Activated T-cell treated with anti-CD3 and anti-CD28 coated beads, Interleukin-2, amount 50 U/mL, for 24 hours (primary cell): ENCODE results near the gene SLC24A4.

Experiments
- DNase-seq: peaks from one replicate; pipeline ENCODE4 v3.0.0-alpha.2; 2020
- H3K27ac Mint-ChIP-seq: 2 replicates; pipeline ENCODE4 v1.8.0; 2020; ENCODE audit warnings: mild to moderate bottlenecking, mixed read lengths
- H3K27me3 Mint-ChIP-seq: 2 replicates; pipeline ENCODE4 v1.8.0; 2020; ENCODE audit warnings: mixed read lengths
- H3K36me3 Mint-ChIP-seq: 2 replicates; pipeline ENCODE4 v1.8.0; 2020; ENCODE audit warnings: low read depth, mixed read lengths
- H3K4me1 Mint-ChIP-seq: 2 replicates; pipeline ENCODE4 v1.8.0; 2020; ENCODE audit warnings: low read depth, mixed read lengths
- H3K4me3 Mint-ChIP-seq: 2 replicates; pipeline ENCODE4 v1.8.0; 2020; ENCODE audit warnings: mild to moderate bottlenecking, moderate library complexity, mixed read lengths
- H3K9me3 Mint-ChIP-seq: 2 replicates; pipeline ENCODE4 v1.8.0; 2020; ENCODE audit warnings: mixed read lengths

Gene SLC24A4

GRCh38 chr14:92482621-92483319 lies 159.8 kb downstream of the SLC24A4 start:
- no peaks in the 10 kb centered on the region for H3K9me3 Mint-ChIP-seq
- no peak for DNase-seq
- no peak overlapping the region for H3K4me3 Mint-ChIP-seq
- no peaks in the 10 kb centered on the region for H3K27me3 Mint-ChIP-seq
- H3K4me1 Mint-ChIP-seq: no peaks in the 10 kb centered on the region
- no peaks in the 10 kb centered on the region for H3K36me3 Mint-ChIP-seq
- no peak overlapping the region for H3K27ac Mint-ChIP-seq

- Mint-ChIP-seq H3K27me3 (no peaks in the 10 kb centered on the region), H3K27ac (no peak overlapping the region), H3K9me3 (no peaks in the 10 kb centered on the region), H3K4me3 (no peak overlapping the region), H3K4me1 (no peaks in the 10 kb centered on the region), H3K36me3 (no peaks in the 10 kb centered on the region)
- DNase-seq: no peak
These were observed 161.3 kb downstream of the SLC24A4 start for GRCh38 chr14:92484132-92484823.

GRCh38 chr14:92486881-92487280 lies 163.9 kb downstream of the SLC24A4 start:
- Mint-ChIP-seq H3K4me1 (no peaks in the 10 kb centered on the region), H3K4me3 (no peak overlapping the region), H3K36me3 (no peaks in the 10 kb centered on the region), H3K9me3 (no peaks in the 10 kb centered on the region), H3K27me3 (no peaks in the 10 kb centered on the region), H3K27ac (no peak overlapping the region)
- no peak for DNase-seq

DNA sequence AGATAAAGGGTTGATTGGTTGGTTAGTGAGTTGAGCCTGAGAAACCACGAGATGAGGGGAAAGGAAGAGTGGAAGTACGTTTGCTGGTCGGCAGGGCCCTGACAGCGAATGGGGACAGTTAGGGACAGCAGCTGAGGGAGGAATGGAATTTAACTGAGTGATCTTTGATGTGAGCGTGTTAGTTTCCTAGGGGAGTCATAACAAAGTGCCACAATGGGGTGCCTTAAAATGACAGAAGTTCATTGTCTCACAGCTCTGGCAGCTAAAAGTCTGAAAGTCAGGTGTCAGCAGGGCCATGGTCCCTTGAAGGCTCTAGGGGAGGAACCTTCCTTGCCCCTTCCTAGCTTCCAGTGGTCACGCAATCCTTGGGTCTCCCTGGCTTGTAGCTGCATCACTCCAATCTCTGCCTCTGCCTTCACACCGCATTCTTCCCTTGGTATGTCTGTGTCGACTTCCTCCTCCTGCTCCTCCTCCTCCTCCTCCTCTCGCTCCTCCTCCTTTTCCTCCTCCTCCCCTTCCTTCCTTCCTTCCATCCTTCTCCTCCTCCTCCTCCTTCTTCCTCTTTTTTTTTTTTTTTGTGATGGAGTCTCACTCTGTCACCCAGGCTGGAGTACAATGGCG lies 164.7 kb downstream of the SLC24A4 start:
- Mint-ChIP-seq H3K36me3 (no peaks in the 10 kb centered on the region), H3K9me3 (no peaks in the 10 kb centered on the region), H3K27me3 (no peaks in the 10 kb centered on the region), H3K4me3 (no peak overlapping the region), H3K4me1 (no peaks in the 10 kb centered on the region), H3K27ac (no peak overlapping the region)
- no peak for DNase-seq

DNA sequence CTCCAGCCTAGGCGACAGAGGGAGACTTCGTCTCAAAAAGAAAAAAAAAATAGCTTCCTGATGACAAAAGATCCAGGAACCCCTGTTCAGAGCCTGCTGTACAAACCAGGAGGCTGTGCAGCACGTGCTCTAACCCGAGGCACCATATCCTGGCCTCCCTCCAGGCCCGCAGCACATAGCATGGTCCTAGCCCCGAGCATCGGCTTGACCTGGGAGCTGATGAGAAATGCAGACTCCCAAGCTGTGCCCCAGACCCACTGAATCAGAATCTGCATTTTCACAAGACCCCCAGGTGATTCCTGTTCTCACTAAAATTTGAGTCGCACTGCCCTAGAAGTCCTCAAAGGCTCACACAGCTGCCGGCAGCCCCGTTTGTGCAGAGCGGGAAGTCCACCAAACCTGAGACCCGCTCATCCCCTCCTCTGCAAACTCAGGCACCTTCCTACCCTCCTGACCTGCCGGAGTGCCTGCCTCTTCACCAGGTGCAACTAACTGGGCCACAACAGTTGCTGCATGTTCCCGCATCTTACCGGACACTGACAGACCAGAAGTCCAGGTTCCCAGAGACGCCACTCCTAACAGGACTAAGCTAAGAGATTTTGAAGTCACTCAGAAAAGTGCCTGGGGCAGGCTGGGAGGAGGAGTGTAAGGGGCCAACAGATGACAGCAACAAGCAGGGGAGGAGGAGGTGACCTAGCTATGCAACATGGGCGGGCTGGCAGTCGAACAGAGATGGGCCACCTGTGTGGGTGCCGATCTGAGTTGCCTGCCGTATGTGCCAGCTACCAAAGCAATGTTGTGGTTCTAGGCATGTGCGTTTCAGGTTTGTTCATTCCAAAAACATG lies 166.7 kb downstream of the SLC24A4 start:
- no peak overlapping the region for H3K27ac Mint-ChIP-seq
- no peaks in the 10 kb centered on the region for H3K36me3 Mint-ChIP-seq
- no peaks in the 10 kb centered on the region for H3K9me3 Mint-ChIP-seq
- DNase-seq: no peak
- H3K4me1 Mint-ChIP-seq: peaks cover 3% of the 10 kb centered on the region
- H3K27me3 Mint-ChIP-seq: no peaks in the 10 kb centered on the region
- no peak overlapping the region for H3K4me3 Mint-ChIP-seq

DNA sequence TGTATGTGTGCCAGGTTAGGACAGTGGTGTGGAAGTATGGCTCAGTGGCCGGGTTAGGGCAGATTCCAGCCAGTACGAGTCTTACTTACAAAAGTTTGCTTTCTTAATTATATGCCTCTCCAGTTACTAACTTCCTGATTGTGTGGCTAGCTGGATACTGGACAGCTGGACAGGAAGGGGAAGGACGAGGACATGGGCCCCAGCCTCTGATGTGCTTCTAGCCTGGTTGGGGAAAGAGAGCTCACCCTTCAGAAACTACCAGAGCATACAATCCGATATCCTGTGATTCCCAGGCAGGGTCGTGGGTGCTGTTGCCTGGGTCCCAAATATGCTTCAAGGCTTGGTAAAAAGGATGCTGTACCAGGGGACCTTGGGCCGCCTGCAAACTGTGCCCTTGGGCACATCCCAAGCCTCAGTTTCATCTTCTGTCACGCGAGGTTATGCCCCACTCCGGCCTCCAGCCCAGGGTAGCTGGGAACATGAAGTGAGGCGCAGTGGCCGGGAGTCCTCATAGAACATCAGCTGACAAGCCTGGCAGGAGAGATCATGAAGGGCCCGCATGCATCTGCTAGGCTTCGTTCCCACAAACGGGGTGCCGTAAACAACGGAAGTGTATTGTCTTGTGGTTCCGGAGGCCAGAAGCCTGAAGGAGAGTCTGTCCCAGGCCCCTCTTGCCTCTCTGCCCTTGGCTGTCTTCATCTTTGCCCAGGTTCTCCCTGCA lies 167.4 kb downstream of the SLC24A4 start:
- peaks cover 4% of the 10 kb centered on the region for H3K4me1 Mint-ChIP-seq
- H3K27me3 Mint-ChIP-seq: no peaks in the 10 kb centered on the region
- H3K36me3 Mint-ChIP-seq: no peaks in the 10 kb centered on the region
- no peak for DNase-seq
- H3K9me3 Mint-ChIP-seq: no peaks in the 10 kb centered on the region
- H3K27ac Mint-ChIP-seq: no peak overlapping the region
- no peak overlapping the region for H3K4me3 Mint-ChIP-seq

DNA sequence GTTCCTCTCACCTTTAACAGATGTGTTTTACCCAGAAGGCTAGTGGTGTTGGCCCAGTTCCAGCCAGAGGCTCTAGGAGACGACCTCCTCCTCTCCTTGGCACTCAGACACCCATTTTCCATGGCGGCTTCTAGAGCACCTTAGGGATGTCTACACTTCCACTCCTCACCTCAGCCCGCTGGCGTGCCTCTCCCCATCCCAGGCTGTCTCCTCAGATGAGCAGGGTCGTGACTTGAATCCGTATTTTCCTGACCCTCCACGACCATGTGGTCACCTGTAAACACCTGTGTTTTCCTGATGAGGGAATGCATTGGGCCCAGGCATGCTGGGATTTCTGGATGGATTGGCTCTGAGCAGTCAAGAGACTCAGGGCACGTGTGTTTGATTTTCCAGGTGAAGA lies 168.8 kb downstream of the SLC24A4 start:
- no peak for DNase-seq
- no peaks in the 10 kb centered on the region for H3K9me3 Mint-ChIP-seq

GRCh38 chr14:92492258-92492657 lies 169.3 kb downstream of the SLC24A4 start:
- no peaks in the 10 kb centered on the region for H3K36me3 Mint-ChIP-seq

More for the DNA sequence above, 168.8 kb downstream of the SLC24A4 start:
- H3K27me3 Mint-ChIP-seq: no peaks in the 10 kb centered on the region
- H3K4me1 Mint-ChIP-seq: peaks cover 4% of the 10 kb centered on the region
- no peak overlapping the region for H3K4me3 Mint-ChIP-seq
- H3K27ac Mint-ChIP-seq: no peak overlapping the region
- no peaks in the 10 kb centered on the region for H3K36me3 Mint-ChIP-seq

DNA sequence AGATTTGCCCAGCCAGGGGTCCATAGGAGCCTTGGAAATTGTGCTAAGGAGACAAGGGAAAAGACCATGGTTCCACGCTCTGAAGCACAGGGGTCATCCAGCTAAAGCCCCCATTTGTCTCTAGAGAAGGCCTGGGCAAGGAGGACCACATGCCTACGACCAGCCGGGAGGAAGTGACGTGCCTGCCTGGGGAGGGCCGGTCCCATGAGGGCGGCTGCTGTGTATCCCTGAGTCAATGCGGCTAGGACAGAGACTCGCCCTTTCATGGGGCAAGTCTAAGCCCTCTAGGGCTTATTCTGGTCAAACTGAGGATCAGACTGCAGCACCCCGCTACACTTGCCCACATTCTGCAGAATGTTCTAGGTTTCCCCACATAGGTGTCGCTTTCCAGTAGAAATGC lies 170.1 kb downstream of the SLC24A4 start:
- Mint-ChIP-seq H3K4me3 (no peak overlapping the region), H3K4me1 (peaks cover 4% of the 10 kb centered on the region), H3K27ac (no peak overlapping the region), H3K36me3 (no peaks in the 10 kb centered on the region), H3K9me3 (no peaks in the 10 kb centered on the region), H3K27me3 (no peaks in the 10 kb centered on the region)
- DNase-seq: no peak

More at GRCh38 chr14:92492258-92492657, 169.3 kb downstream of the SLC24A4 start:
- Mint-ChIP-seq H3K27ac (no peak overlapping the region), H3K27me3 (no peaks in the 10 kb centered on the region), H3K4me1 (peaks cover 4% of the 10 kb centered on the region), H3K4me3 (no peak overlapping the region), H3K9me3 (no peaks in the 10 kb centered on the region)
- no peak for DNase-seq

DNA sequence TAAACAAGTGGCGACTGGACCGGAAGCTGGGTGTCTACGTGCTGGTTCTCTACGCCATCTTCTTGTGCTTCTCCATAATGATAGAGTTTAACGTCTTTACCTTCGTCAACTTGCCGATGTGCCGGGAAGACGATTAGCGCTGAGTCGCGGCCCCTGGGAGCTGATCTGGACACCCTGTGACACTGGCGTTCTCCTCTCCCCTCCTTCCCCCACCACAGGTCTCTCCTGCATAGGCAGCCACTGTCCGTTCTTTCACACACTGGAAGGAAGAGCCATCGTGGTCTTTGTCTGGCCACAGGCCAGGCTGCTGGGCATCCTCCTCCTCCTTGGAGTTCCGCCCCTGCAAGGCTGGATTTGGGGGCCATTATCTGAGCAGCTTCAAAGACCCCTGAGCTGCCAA lies 170.5 kb downstream of the SLC24A4 start:
- no peak overlapping the region for H3K4me3 Mint-ChIP-seq
- peaks cover 4% of the 10 kb centered on the region for H3K4me1 Mint-ChIP-seq
- DNase-seq: no peak
- no peaks in the 10 kb centered on the region for H3K36me3 Mint-ChIP-seq
- no peaks in the 10 kb centered on the region for H3K27me3 Mint-ChIP-seq
- H3K27ac Mint-ChIP-seq: no peak overlapping the region
- H3K9me3 Mint-ChIP-seq: no peaks in the 10 kb centered on the region

- no peak overlapping the region for H3K27ac Mint-ChIP-seq
- no peaks in the 10 kb centered on the region for H3K36me3 Mint-ChIP-seq
- peaks cover 4% of the 10 kb centered on the region for H3K4me1 Mint-ChIP-seq
These were observed 171.5 kb downstream of the SLC24A4 start for GRCh38 chr14:92494512-92494911.

DNA sequence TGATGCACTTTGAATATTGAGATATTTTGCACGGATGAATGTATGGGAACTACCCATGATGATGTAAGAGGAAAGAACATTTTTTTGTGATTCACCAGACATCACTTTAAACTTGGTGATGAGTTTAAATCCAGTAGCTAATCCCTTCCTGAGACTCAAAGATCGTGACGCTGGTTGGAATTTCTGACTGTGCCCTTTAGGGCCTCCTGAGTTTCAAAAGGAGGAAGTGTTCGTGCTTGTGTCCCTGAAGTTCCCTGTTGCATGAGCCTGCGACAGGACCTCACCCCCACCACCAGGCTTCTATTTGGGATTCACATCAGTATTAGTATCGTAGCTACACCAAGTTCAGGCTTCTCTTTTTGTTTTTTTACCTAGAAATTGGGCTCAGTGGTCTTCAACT lies 172.1 kb downstream of the SLC24A4 start:
- Mint-ChIP-seq H3K9me3 (no peaks in the 10 kb centered on the region), H3K27me3 (no peaks in the 10 kb centered on the region), H3K4me3 (no peak overlapping the region), H3K27ac (no peak overlapping the region), H3K36me3 (no peaks in the 10 kb centered on the region), H3K4me1 (peaks cover 4% of the 10 kb centered on the region)
- no peak for DNase-seq

More at GRCh38 chr14:92494512-92494911, 171.5 kb downstream of the SLC24A4 start:
- H3K9me3 Mint-ChIP-seq: no peaks in the 10 kb centered on the region
- no peaks in the 10 kb centered on the region for H3K27me3 Mint-ChIP-seq
- H3K4me3 Mint-ChIP-seq: no peak overlapping the region
- no peak for DNase-seq

DNA sequence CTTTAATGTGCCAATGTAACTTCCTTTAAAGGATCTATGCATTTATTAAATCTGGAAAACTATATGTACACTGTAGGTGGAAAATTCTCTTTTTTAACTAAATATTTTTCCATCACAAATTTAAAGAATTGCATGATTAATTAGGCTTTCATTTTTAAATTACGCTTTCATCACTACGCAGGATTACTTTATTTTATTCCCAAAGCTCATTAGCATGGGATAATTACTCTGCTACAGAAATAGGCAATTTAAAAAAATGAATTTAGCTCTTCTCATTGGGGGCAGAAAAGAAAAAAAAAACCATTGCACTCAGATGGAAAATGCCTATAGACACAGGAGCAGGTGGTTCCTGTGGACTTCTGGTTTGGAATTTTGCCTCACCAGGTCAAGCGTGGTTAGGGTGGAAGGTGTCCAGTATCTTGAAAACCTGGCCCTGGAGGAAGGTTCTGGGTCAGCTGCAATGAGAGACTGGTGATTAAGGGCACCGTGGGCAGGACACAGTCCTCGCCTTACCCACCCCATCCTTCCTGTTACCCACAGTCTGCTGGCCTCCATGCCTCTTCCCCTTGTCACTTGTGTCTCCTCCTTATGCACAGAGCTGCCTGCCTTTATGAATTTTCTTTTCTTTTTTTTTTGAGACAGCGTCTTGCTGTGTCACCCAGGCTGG lies 173.4 kb downstream of the SLC24A4 start:
- no peak for DNase-seq
- H3K27ac Mint-ChIP-seq: no peak overlapping the region
- H3K4me3 Mint-ChIP-seq: no peak overlapping the region
- H3K4me1 Mint-ChIP-seq: peaks cover 4% of the 10 kb centered on the region
- no peaks in the 10 kb centered on the region for H3K36me3 Mint-ChIP-seq
- H3K9me3 Mint-ChIP-seq: no peaks in the 10 kb centered on the region
- no peaks in the 10 kb centered on the region for H3K27me3 Mint-ChIP-seq
